Measurements from ENCODE around the gene SEMA3C.

The SEMA3C gene

DNA sequence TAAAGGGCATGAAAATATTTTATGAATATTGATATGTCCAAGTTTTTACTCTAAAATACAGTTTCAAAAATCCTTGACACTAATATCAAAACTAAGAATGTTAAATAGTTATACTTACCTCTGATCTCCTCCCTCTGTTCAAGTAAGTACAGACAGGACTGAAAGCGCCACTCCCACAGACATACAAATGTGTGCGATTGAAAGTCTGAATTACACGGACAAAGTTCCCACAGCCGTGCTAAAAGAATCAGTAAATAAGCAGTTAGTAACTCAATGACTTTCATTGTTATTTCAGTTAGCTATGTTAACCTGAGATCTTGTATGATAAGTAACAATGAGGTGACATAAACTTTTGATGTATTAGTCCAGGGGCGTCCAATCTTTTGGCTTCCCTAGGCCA is 100.7 kb downstream of the SEMA3C start:
- no peak overlapping the region for H3K4me3 ChIP-seq (ENCODE audit: low read length in 2 of 2)
- no peak overlapping the region for H3K23ac ChIP-seq (ENCODE audit: low read depth, low read length, poor library complexity)
- no peak overlapping the region for H2AK5ac ChIP-seq (ENCODE audit: low read depth, low read length)
- no peaks in the 10 kb centered on the region for H3K9me3 ChIP-seq (replicated peaks in 1 of 2; ENCODE audit: control insufficient read depth in 2 of 2, insufficient read depth in 1 of 2, low read depth in 1 of 2, low read length in 2 of 2)
- H2BK120ac ChIP-seq (ENCODE audit: low read depth, low read length), result no peak overlapping the region
- no peak overlapping the region for H2BK5ac ChIP-seq (ENCODE audit: low read length)
- no peak overlapping the region for H4K8ac ChIP-seq (ENCODE audit: low read depth, low read length)
- no peaks in the 10 kb centered on the region for H3K79me1 ChIP-seq (ENCODE audit: low read depth, low read length)
- no peak overlapping the region for H3K27ac ChIP-seq (replicated peaks; ENCODE audit: low read length)
- H2BK12ac ChIP-seq (ENCODE audit: low read length), result no peak overlapping the region
- H3K36me3 ChIP-seq (replicated peaks in 1 of 2; ENCODE audit: control insufficient read depth in 2 of 2, insufficient read depth in 2 of 2, low read length in 2 of 2), result no peaks in the 10 kb centered on the region
- H3K4me2 ChIP-seq (ENCODE audit: insufficient read depth, low read length, poor library complexity, severe bottlenecking), result no peak overlapping the region
- no peak overlapping the region for H4K91ac ChIP-seq (ENCODE audit: low read depth, low read length, poor library complexity)
- no peak overlapping the region for H2BK15ac ChIP-seq (ENCODE audit: low read length)
- H3K14ac ChIP-seq (ENCODE audit: low read length), result no peak overlapping the region
- peaks cover 2 to 10% of the 10 kb centered on the region in 2 donors for H3K4me1 ChIP-seq (ENCODE audit: control insufficient read depth in 2 of 2, insufficient read depth in 1 of 2, low read depth in 1 of 2, low read length in 2 of 2)
- WGBS, 2 donors (ENCODE audit: extremely low coverage in 2 of 2, insufficient read length in 2 of 2, insufficient replicate concordance in 1 of 2), result no CpG with 5 or more reads among the region's 5 CpGs
- H2AFZ ChIP-seq (ENCODE audit: low read length), result no peak overlapping the region
- H3K4ac ChIP-seq (ENCODE audit: low read length), result no peak overlapping the region
- no peak for DNase-seq (ENCODE audit: low spot score)
- no peak overlapping the region for H3K9ac ChIP-seq (ENCODE audit: low read depth, low read length, poor library complexity)
- H3K27me3 ChIP-seq (ENCODE audit: control insufficient read depth in 3 of 3, insufficient read depth in 3 of 3, low read depth in 1 of 3, low read length in 3 of 3), result no peaks in the 10 kb centered on the region
- no peak overlapping the region for H3K18ac ChIP-seq (ENCODE audit: low read length)

DNA sequence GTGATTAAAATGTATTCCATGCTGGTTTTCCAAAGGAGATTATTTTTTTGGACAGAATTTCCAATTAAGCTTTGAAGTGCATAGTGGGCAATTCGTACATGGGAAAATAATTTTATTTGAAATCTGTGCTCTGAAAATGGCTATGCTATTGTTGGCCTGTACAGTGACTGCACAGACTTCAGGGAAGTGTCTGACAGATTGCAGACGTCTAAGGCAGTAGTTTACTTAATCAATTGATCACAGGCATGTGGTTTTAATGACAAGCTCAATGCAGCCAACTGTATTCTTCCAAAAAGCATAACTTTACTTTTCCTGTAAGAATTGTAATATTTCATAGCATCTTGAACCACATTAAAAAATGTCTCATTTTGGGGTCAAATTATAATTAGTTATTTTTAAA is 102.0 kb downstream of the SEMA3C start:
- Histone ChIP-seq H2BK120ac (ENCODE audit: low read depth, low read length) (no peak overlapping the region), H3K23ac (ENCODE audit: low read depth, low read length, poor library complexity) (no peak overlapping the region), H4K8ac (ENCODE audit: low read depth, low read length) (no peak overlapping the region), H3K4me2 (ENCODE audit: insufficient read depth, low read length, poor library complexity, severe bottlenecking) (no peak overlapping the region), H2BK5ac (ENCODE audit: low read length) (no peak overlapping the region), H3K9ac (ENCODE audit: low read depth, low read length, poor library complexity) (no peak overlapping the region), H2BK15ac (ENCODE audit: low read length) (no peak overlapping the region), H3K79me1 (ENCODE audit: low read depth, low read length) (no peaks in the 10 kb centered on the region), H3K4me3 (ENCODE audit: low read length in 2 of 2) (no peak overlapping the region), H3K27me3 (ENCODE audit: control insufficient read depth in 3 of 3, insufficient read depth in 3 of 3, low read depth in 1 of 3, low read length in 3 of 3) (no peaks in the 10 kb centered on the region), H2AK5ac (ENCODE audit: low read depth, low read length) (no peak overlapping the region), H3K14ac (ENCODE audit: low read length) (no peak overlapping the region), H4K91ac (ENCODE audit: low read depth, low read length, poor library complexity) (no peak overlapping the region), H3K4ac (ENCODE audit: low read length) (no peak overlapping the region), H3K27ac (replicated peaks; ENCODE audit: low read length) (no peak overlapping the region), H3K4me1 (ENCODE audit: control insufficient read depth in 2 of 2, insufficient read depth in 1 of 2, low read depth in 1 of 2, low read length in 2 of 2) (peaks cover 0 to under 1% of the 10 kb centered on the region in 2 donors), H3K9me3 (replicated peaks in 1 of 2; ENCODE audit: control insufficient read depth in 2 of 2, insufficient read depth in 1 of 2, low read depth in 1 of 2, low read length in 2 of 2) (no peaks in the 10 kb centered on the region), H3K18ac (ENCODE audit: low read length) (no peak overlapping the region), H3K36me3 (replicated peaks in 1 of 2; ENCODE audit: control insufficient read depth in 2 of 2, insufficient read depth in 2 of 2, low read length in 2 of 2) (no peaks in the 10 kb centered on the region), H2AFZ (ENCODE audit: low read length) (no peak overlapping the region), H2BK12ac (ENCODE audit: low read length) (no peak overlapping the region)
- no peak for DNase-seq (ENCODE audit: low spot score)
- WGBS, 2 donors (ENCODE audit: extremely low coverage in 2 of 2, insufficient read length in 2 of 2, insufficient replicate concordance in 1 of 2), result no CpG with 5 or more reads among the region's 2 CpGs

- no CpG with 5 or more reads among the region's 1 CpG for WGBS, 2 donors (ENCODE audit: extremely low coverage in 2 of 2, insufficient read length in 2 of 2, insufficient replicate concordance in 1 of 2)
- DNase-seq (ENCODE audit: low spot score), result no peak
These were observed 103.1 kb downstream of the SEMA3C start for GRCh38 chr7:80815733-80816132.

DNA sequence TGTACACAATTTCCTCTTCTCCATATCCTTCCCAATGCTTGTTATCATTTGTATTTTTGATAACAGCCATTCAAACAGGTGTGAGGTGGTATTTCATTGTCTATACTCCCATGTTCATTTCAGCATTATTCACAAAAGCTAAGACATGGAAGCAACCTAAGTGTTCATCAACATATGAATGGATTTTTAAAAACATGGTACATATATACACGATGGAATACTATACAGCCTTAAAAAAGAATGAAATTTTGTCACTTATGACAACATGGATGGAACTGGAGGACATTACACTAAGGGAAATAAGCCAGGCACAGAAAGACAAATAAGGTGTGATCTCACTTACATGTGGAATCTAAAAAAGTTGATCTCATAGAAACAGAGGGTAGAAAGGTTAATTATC is 109.3 kb downstream of the SEMA3C start:
- no peak overlapping the region for H2BK12ac ChIP-seq (ENCODE audit: low read length)
- no peak overlapping the region for H2BK120ac ChIP-seq (ENCODE audit: low read depth, low read length)
- H3K4me3 ChIP-seq (ENCODE audit: low read length in 2 of 2), result no peak overlapping the region
- H3K79me1 ChIP-seq (ENCODE audit: low read depth, low read length), result no peaks in the 10 kb centered on the region
- H3K18ac ChIP-seq (ENCODE audit: low read length), result no peak overlapping the region
- peaks cover 0 to 6% of the 10 kb centered on the region in 2 donors for H3K9me3 ChIP-seq (replicated peaks in 1 of 2; ENCODE audit: control insufficient read depth in 2 of 2, insufficient read depth in 1 of 2, low read depth in 1 of 2, low read length in 2 of 2)
- H2AFZ ChIP-seq (ENCODE audit: low read length), result no peak overlapping the region
- no CpG with 5 or more reads among the region's 1 CpG for WGBS, 2 donors (ENCODE audit: extremely low coverage in 2 of 2, insufficient read length in 2 of 2, insufficient replicate concordance in 1 of 2)
- H3K4me2 ChIP-seq (ENCODE audit: insufficient read depth, low read length, poor library complexity, severe bottlenecking), result no peak overlapping the region
- no peak overlapping the region for H3K23ac ChIP-seq (ENCODE audit: low read depth, low read length, poor library complexity)
- no peak overlapping the region for H2AK5ac ChIP-seq (ENCODE audit: low read depth, low read length)
- H2BK5ac ChIP-seq (ENCODE audit: low read length), result no peak overlapping the region
- H4K8ac ChIP-seq (ENCODE audit: low read depth, low read length), result no peak overlapping the region
- DNase-seq (ENCODE audit: low spot score), result no peak
- H3K4ac ChIP-seq (ENCODE audit: low read length), result no peak overlapping the region
- no peaks in the 10 kb centered on the region for H3K36me3 ChIP-seq (replicated peaks in 1 of 2; ENCODE audit: control insufficient read depth in 2 of 2, insufficient read depth in 2 of 2, low read length in 2 of 2)
- H3K27ac ChIP-seq (replicated peaks; ENCODE audit: low read length), result no peak overlapping the region
- H3K9ac ChIP-seq (ENCODE audit: low read depth, low read length, poor library complexity), result no peak overlapping the region
- H2BK15ac ChIP-seq (ENCODE audit: low read length), result no peak overlapping the region
- H3K27me3 ChIP-seq (ENCODE audit: control insufficient read depth in 3 of 3, insufficient read depth in 3 of 3, low read depth in 1 of 3, low read length in 3 of 3), result no peaks in the 10 kb centered on the region
- no peak overlapping the region for H3K14ac ChIP-seq (ENCODE audit: low read length)
- no peaks in the 10 kb centered on the region for H3K4me1 ChIP-seq (ENCODE audit: control insufficient read depth in 2 of 2, insufficient read depth in 1 of 2, low read depth in 1 of 2, low read length in 2 of 2)
- H4K91ac ChIP-seq (ENCODE audit: low read depth, low read length, poor library complexity), result no peak overlapping the region

More at GRCh38 chr7:80815733-80816132, 103.1 kb downstream of the SEMA3C start:
- Histone ChIP-seq H2AFZ (ENCODE audit: low read length) (no peak overlapping the region), H3K79me1 (ENCODE audit: low read depth, low read length) (no peaks in the 10 kb centered on the region), H3K4me2 (ENCODE audit: insufficient read depth, low read length, poor library complexity, severe bottlenecking) (no peak overlapping the region), H2BK5ac (ENCODE audit: low read length) (no peak overlapping the region), H4K8ac (ENCODE audit: low read depth, low read length) (no peak overlapping the region), H2BK15ac (ENCODE audit: low read length) (no peak overlapping the region), H3K27ac (replicated peaks; ENCODE audit: low read length) (no peak overlapping the region), H2BK120ac (ENCODE audit: low read depth, low read length) (no peak overlapping the region), H3K23ac (ENCODE audit: low read depth, low read length, poor library complexity) (no peak overlapping the region), H3K27me3 (ENCODE audit: control insufficient read depth in 3 of 3, insufficient read depth in 3 of 3, low read depth in 1 of 3, low read length in 3 of 3) (no peaks in the 10 kb centered on the region), H3K9ac (ENCODE audit: low read depth, low read length, poor library complexity) (no peak overlapping the region), H3K14ac (ENCODE audit: low read length) (no peak overlapping the region), H3K36me3 (replicated peaks in 1 of 2; ENCODE audit: control insufficient read depth in 2 of 2, insufficient read depth in 2 of 2, low read length in 2 of 2) (no peaks in the 10 kb centered on the region), H2AK5ac (ENCODE audit: low read depth, low read length) (no peak overlapping the region), H3K18ac (ENCODE audit: low read length) (no peak overlapping the region), H3K9me3 (replicated peaks in 1 of 2; ENCODE audit: control insufficient read depth in 2 of 2, insufficient read depth in 1 of 2, low read depth in 1 of 2, low read length in 2 of 2) (no peaks in the 10 kb centered on the region), H3K4me3 (ENCODE audit: low read length in 2 of 2) (no peak overlapping the region), H2BK12ac (ENCODE audit: low read length) (no peak overlapping the region), H3K4me1 (ENCODE audit: control insufficient read depth in 2 of 2, insufficient read depth in 1 of 2, low read depth in 1 of 2, low read length in 2 of 2) (no peaks in the 10 kb centered on the region), H3K4ac (ENCODE audit: low read length) (no peak overlapping the region), H4K91ac (ENCODE audit: low read depth, low read length, poor library complexity) (no peak overlapping the region)
